H1 (cell line): ENCODE measurements around the gene PTH1R. TPM values are rescaled to one million over a fixed set of nuclear protein-coding genes. Genes with fewer than 3 reads are reported as not detected.
A peak's percentile ranks its signal among the peaks of the same experiment; 100 is the strongest.

Source experiments
- POLR2AphosphoS5 ChIP-seq: IDR thresholded peaks from 2 replicates; pipeline ENCODE4 v1.6.1; 2011; ENCODE audit warnings: low read depth, low read length
- RAD21 ChIP-seq, 2 experiments: IDR thresholded peaks in 1 of 2; conservative IDR thresholded peaks in 1 of 2; 2 replicates each; pipeline ENCODE4 v1.6.1; 2011; ENCODE audit warnings: low read depth in 2 of 2, low read length in 2 of 2, improper control_type of control experiment in 1 of 2, inconsistent platforms in 1 of 2, mild to moderate bottlenecking in 1 of 2, moderate library complexity in 1 of 2
- polyA plus RNA-seq, 7 experiments: library from polyadenylated mRNA; depleted of rRNA in 3 of 7; stranded (reverse) in 5 of 7; unstranded in 2 of 7; fragments of >200 nt in 5 of 7; fragments of 200-250 nt in 2 of 7; gene quantifications; 1 replicate in 5 of 7; 2 replicates in 1 of 7; 4 replicates in 1 of 7; pipeline versions ENCODE4 v1.2.1 to v1.2.3, GENCODE V29; 2011 to 2013; ENCODE audit warnings: missing spikeins in 2 of 7, mixed read lengths in 2 of 7
- total RNA-seq: library from RNA; stranded (reverse); fragmentation: NEBNext Ultra II Directional; extraction: Animal tissue kit (Norgen Biotek cat#: 25700); gene quantifications from 2 replicates; pipeline ENCODE4 v1.2.1, GENCODE V29; 2021

Gene PTH1R
- total and polyA plus RNA-seq, 2 of the 8 experiments (the other 6 are each of a cell fraction or from before 2014, with no cell fraction given): 0.57 to 1.5 TPM

- TF ChIP-seq RAD21 (IDR thresholded peaks at IDR 0.05 in 1 of 2, conservative IDR thresholded peaks at IDR 0.05 in 1 of 2; ENCODE audit: low read depth in 2 of 2, low read length in 2 of 2) (peak; percentile 7 to 17; a peak in 2 of 4 replicates), POLR2AphosphoS5 (no peak)
These were observed 20.4 kb downstream of the PTH1R start (continued) for GRCh38 chr3:46897829-46898320.
